Bronchial epithelial cell (primary cell): ENCODE data around the gene CCDC138. TPM values are rescaled to one million over a fixed set of nuclear protein-coding genes. Genes with fewer than 3 reads are reported as not detected.

ENCODE experiments used
- DNase-seq: peaks from one replicate; pipeline ENCODE4 v3.0.0-alpha.2; 2010; ENCODE audit warnings: low read depth
- FAIRE-seq: peaks from 2 replicates; lab custom pipeline; 2011; peaks lifted over from hg19 to GRCh38; lab: Jason Lieb, UNC
- H3K27me3 ChIP-seq: 2 replicates; pipeline ENCODE4 v1.5.1; 2011; ENCODE audit warnings: low read length; ENCODE audit not compliant: control insufficient read depth, insufficient read depth
- H3K36me3 ChIP-seq: 2 replicates; pipeline ENCODE4 v1.5.1; 2011; ENCODE audit warnings: low read length; ENCODE audit not compliant: control insufficient read depth, insufficient read depth
- H3K4me3 ChIP-seq: 2 replicates; pipeline ENCODE4 v1.5.1; 2011; ENCODE audit warnings: mild to moderate bottlenecking, low read depth, low read length, control low read depth
- total RNA-seq: library from RNA; depleted of rRNA; stranded (reverse); fragments of >200 nt; gene quantifications from 2 replicates; pipeline ENCODE4 v1.2.1, GENCODE V29; 2014
- TF ChIP-seq, protein P1 (sequence below): IDR thresholded peaks from 2 replicates; pipeline ENCODE4 v1.5.1; 2011; ENCODE audit warnings: mild to moderate bottlenecking, moderate library complexity, low read length, control low read depth, inconsistent platforms; ENCODE audit not compliant: insufficient read depth, severe bottlenecking

Gene CCDC138
- total RNA-seq, 1 donor from 2014 or later = 3.4 TPM

DNA sequence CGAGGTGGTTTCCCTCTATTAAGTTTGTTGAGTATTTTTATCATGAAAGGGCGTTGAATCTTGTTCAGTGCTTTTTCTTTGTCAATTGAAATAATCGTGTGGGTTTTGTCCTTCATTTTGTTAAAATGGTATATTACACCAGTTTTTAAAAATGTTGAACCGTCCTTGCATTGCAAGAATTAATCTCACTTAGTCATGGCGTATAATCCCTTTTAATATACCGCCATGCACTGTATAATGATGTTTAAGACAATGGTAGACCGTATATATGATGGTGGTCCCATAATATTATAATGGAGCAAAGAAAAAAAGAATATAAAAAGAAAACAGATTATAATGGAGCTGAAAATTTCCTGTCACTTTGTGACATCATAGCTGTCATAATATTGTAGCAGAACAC is 50.6 kb downstream of the CCDC138 start:
- Histone ChIP-seq H3K36me3 (no peaks in the 10 kb centered on the region), H3K4me3 (no peak overlapping the region), H3K27me3 (no peaks in the 10 kb centered on the region)
- FAIRE-seq (no peak), DNase-seq (no peak)
- TF ChIP-seq, protein P1, sequence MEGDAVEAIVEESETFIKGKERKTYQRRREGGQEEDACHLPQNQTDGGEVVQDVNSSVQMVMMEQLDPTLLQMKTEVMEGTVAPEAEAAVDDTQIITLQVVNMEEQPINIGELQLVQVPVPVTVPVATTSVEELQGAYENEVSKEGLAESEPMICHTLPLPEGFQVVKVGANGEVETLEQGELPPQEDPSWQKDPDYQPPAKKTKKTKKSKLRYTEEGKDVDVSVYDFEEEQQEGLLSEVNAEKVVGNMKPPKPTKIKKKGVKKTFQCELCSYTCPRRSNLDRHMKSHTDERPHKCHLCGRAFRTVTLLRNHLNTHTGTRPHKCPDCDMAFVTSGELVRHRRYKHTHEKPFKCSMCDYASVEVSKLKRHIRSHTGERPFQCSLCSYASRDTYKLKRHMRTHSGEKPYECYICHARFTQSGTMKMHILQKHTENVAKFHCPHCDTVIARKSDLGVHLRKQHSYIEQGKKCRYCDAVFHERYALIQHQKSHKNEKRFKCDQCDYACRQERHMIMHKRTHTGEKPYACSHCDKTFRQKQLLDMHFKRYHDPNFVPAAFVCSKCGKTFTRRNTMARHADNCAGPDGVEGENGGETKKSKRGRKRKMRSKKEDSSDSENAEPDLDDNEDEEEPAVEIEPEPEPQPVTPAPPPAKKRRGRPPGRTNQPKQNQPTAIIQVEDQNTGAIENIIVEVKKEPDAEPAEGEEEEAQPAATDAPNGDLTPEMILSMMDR = no peak

DNA sequence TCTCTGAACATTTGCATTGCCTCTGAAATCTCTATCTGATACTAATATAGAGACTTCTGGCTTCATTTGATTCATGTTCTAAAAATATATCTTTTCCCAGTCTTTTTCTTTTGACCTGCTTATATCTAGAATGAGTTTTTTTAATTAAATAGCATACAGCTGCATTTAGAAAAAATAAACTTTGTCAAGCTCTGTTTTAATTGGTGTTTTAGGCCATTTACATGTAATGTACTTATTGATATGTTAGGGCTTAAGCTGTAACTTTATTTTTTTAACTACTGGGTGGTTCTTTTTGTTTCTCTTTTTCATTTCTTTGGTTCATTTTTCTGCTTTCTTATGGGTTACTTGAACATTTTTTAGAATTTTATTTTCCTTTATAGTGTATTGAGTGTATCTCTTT is 54.9 kb downstream of the CCDC138 start:
- no peaks in the 10 kb centered on the region for H3K27me3 ChIP-seq
- no peaks in the 10 kb centered on the region for H3K36me3 ChIP-seq
- DNase-seq (no peak), FAIRE-seq (no peak)
- no peak overlapping the region for H3K4me3 ChIP-seq
- TF ChIP-seq, protein P1 = no peak

DNA sequence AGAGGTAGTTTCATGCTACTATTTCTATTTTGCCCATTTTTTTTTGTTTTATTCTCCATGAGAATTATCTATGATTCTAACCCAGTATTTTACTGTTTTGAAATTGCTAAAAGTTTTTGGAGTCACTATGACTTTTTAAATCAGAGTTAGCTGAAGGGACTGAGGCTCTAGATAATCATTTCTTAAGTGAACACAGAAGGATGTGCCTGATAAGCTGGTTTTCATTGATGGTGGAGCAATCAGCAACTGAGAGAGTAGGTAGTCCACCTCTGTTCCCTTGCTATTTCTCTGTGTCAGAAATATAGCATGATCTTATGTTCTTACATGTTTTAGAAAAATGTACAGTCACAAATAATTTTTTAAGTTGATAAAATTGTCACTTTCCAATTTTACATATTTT is 59.4 kb downstream of the CCDC138 start:
- Histone ChIP-seq H3K27me3 (no peaks in the 10 kb centered on the region), H3K36me3 (no peaks in the 10 kb centered on the region), H3K4me3 (no peak overlapping the region)
- TF ChIP-seq, protein P1 = no peak
- FAIRE-seq (no peak), DNase-seq (no peak)

DNA sequence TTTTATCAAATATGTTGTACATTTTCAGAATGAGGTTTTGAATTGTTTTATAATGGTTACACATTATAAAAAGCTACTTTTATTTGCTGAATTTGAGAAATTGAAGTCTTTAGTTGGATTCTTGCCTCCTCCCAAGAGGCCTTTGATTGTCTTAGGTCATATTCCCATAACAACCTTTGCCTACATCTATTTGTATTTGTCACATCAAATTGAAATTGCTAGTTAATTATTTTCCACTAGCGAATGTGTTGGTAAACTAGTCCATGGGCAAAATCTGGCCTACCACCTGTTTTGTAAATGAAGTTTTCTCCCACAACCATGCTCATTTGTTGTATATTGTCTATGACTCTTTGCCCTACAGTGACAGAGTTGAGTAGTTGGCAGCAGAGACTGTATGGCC is 60.4 kb downstream of the CCDC138 start:
- DNase-seq = no peak
- TF ChIP-seq, protein P1 = no peak
- no peak for FAIRE-seq
- Histone ChIP-seq H3K27me3 (no peaks in the 10 kb centered on the region), H3K4me3 (no peak overlapping the region), H3K36me3 (no peaks in the 10 kb centered on the region)

DNA sequence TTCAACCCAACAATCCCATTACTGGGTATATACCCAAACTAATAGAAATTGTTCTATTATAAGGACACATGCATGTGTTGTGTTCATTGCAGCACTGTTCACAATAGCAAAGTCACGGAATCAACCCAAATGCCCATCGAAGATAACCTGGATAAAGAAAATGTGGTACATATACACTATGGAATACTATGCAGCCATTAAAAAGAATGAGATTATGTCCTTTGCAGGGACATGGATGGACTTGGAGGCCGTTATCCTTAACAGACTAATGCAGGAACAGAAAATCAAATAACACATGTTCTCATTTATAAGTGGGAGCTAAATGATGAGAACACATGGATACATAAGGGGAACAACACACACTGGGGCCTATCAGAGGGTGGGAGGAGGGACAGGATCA is 65.8 kb downstream of the CCDC138 start:
- TF ChIP-seq, protein P1 = no peak
- FAIRE-seq (no peak), DNase-seq (no peak)
- no peaks in the 10 kb centered on the region for H3K36me3 ChIP-seq
- no peak overlapping the region for H3K4me3 ChIP-seq
- H3K27me3 ChIP-seq = no peaks in the 10 kb centered on the region

DNA sequence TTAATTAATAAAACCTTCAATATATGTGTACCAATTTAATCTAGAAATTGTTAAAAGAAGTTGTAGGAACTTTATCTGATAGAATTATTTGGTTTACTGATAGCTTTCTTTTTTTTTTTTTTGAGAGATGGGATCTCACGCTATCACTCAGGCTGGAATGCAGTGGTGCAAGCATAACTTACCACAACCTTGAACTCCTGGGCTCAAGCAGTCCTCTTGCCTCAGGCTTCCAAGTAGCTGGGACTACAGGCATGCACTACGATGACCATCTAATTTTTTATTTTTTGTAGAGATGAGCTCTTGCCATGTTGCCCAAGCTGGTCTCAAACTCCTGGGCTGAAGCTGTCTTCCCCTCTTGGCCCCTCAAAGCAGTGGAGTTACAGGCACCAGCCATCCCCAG is 66.8 kb downstream of the CCDC138 start:
- H3K36me3 ChIP-seq = no peaks in the 10 kb centered on the region
- no peak for FAIRE-seq
- no peak overlapping the region for H3K4me3 ChIP-seq
- DNase-seq = no peak
- TF ChIP-seq, protein P1 = no peak
- H3K27me3 ChIP-seq = no peaks in the 10 kb centered on the region
